Loucy (cell line): ENCODE measurements around the gene PSMD7.

ENCODE experiments used
- CTCF ChIP-seq: fragments of 200-600 bp; sonication (generic); conservative IDR thresholded peaks from 2 replicates; pipeline ENCODE4 v1.5.1; 2014; ENCODE audit warnings: mild to moderate bottlenecking, antibody characterized with exemption, low read length
- EZH2phosphoT487 ChIP-seq: fragments of 200-600 bp; IDR thresholded peaks from 2 replicates; pipeline ENCODE4 v1.6.1; 2018; ENCODE audit warnings: antibody characterized with exemption, mild to moderate bottlenecking, moderate library complexity, borderline replicate concordance

- TF ChIP-seq CTCF (no peak), EZH2phosphoT487 (no peak)
These were observed 5.7 kb downstream of the PSMD7 start for GRCh38 chr16:74302341-74302740.
